Ishikawa (cell line): ENCODE results near the gene MTMR4.

Source experiments
- CEBPB ChIP-seq: IDR thresholded peaks from 2 replicates; pipeline ENCODE4 v1.6.1; 2012
- CREB1 ChIP-seq: IDR thresholded peaks from 2 replicates; pipeline ENCODE4 v1.6.1; 2012; ENCODE audit warnings: low read depth
- EGR1 ChIP-seq: IDR thresholded peaks from 2 replicates; pipeline ENCODE4 v1.6.1; 2012
- EP300 ChIP-seq: IDR thresholded peaks from 2 replicates; pipeline ENCODE4 v1.6.1; 2012; ENCODE audit warnings: borderline replicate concordance
- FOXM1 ChIP-seq: IDR thresholded peaks from 2 replicates; pipeline ENCODE4 v1.6.1; 2012; ENCODE audit warnings: low read depth, borderline replicate concordance
- NFIC ChIP-seq: IDR thresholded peaks from 2 replicates; pipeline ENCODE4 v1.6.1; 2012
- RAD21 ChIP-seq: IDR thresholded peaks from 2 replicates; pipeline ENCODE4 v1.6.1; 2012; ENCODE audit warnings: low read depth
- TAF1 ChIP-seq: IDR thresholded peaks from 2 replicates; pipeline ENCODE4 v1.6.1; 2012; ENCODE audit warnings: low read depth, mild to moderate bottlenecking
- TCF12 ChIP-seq: IDR thresholded peaks from 2 replicates; pipeline ENCODE4 v1.6.1; 2012; ENCODE audit warnings: low read depth
- TEAD4 ChIP-seq: IDR thresholded peaks from 2 replicates; pipeline ENCODE4 v1.6.1; 2012
- YY1 ChIP-seq: IDR thresholded peaks from 2 replicates; pipeline ENCODE4 v1.6.1; 2012; ENCODE audit warnings: low read depth
- ZBTB7A ChIP-seq: IDR thresholded peaks from 2 replicates; pipeline ENCODE4 v1.6.1; 2012; ENCODE audit warnings: low read depth
- TF ChIP-seq, protein P1 (sequence below): IDR thresholded peaks from 2 replicates; pipeline ENCODE4 v1.6.1; 2012
- TF ChIP-seq, protein P2 (sequence below): IDR thresholded peaks from 2 replicates; pipeline ENCODE4 v1.6.1; 2012
- TF ChIP-seq, protein P3 (sequence below): IDR thresholded peaks from 2 replicates; pipeline ENCODE4 v1.6.1; 2012; ENCODE audit warnings: low read depth, mild to moderate bottlenecking

Gene MTMR4

DNA sequence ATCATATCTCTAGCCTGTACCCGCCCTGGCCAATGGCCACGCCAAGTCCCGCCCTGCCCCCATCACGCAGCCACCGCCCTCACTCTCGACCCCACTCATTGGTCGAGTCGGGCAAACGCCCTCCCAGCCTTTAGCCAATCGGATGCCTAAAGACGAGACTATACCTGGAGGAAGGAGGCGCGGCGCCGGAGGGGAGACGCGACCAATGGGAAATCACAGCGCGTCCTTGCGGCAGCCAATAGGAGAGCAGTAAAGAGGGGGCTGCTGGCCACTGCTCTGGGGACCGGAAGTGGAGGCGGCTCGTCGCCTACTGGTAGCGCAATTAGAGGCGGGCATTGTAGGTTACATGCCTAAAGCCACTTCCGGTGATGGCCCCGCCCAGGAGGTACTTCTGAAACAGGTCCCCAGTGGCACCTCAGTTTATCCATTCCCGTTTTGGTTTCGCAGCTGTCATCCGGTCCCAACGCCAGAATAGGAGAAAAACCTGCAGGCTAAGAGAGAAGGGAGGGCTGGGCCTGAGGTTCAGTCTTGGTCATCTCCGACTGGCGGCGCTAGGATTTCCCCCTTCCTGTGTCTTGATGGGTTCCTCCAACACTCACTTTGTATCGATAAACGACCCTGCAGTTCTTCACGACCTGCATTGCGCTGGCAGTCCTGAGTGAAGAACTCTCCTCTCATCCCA is 3.6 kb upstream of the MTMR4 start:
- 0 out of 2 replicates have a peak, but pooled peaks have one; percentile 12 for TF ChIP-seq TEAD4
- no peak; the same call in 1 of the 2 replicates for TF ChIP-seq TCF12
- TF ChIP-seq CREB1, result peak; percentile 79
- TF ChIP-seq YY1, result peak; percentile 53
- peak; percentile 78 for TF ChIP-seq EGR1

DNA sequence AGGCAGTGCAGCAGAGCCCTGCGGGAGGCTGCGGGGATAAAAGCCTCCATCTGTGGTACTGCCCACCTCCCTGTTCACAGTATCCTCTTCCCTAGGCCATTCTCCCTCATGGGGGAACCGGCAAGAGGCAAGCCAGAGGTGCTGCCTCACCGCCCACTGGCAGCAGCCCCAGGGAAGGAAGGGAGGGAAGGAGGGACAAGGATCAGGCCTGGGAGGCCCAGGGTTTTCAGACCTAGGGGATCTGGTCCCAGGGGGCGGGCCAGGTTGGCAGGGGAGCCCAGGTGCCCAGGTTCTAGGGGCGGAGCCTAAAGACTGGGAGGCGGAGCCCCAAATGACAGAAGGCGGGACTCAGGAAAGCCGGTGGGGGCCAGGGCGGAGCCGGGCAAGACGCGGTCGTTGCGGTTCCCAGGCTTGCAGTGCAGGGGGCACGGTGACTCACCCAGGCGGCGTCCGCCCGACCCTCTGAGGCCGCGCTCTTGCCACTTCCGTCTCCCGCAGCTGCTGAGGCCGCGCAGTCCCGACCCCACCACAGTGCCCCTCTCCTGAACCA is 3.0 kb upstream of the MTMR4 start:
- TF ChIP-seq ZBTB7A (0 out of 2 replicates have a peak, but pooled peaks have one; percentile 50), NFIC (peak; percentile 35; the same call in 1 of the 2 replicates), TAF1 (no peak), TEAD4 (0 out of 2 replicates have a peak, but pooled peaks have one; percentile 18), EP300 (0 out of 2 replicates have a peak, but pooled peaks have one; percentile 24), TCF12 (peak; percentile 65; the same call in 1 of the 2 replicates), RAD21 (no peak)
- TF ChIP-seq, protein P1, sequence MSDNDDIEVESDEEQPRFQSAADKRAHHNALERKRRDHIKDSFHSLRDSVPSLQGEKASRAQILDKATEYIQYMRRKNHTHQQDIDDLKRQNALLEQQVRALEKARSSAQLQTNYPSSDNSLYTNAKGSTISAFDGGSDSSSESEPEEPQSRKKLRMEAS, result peak; percentile 13

DNA sequence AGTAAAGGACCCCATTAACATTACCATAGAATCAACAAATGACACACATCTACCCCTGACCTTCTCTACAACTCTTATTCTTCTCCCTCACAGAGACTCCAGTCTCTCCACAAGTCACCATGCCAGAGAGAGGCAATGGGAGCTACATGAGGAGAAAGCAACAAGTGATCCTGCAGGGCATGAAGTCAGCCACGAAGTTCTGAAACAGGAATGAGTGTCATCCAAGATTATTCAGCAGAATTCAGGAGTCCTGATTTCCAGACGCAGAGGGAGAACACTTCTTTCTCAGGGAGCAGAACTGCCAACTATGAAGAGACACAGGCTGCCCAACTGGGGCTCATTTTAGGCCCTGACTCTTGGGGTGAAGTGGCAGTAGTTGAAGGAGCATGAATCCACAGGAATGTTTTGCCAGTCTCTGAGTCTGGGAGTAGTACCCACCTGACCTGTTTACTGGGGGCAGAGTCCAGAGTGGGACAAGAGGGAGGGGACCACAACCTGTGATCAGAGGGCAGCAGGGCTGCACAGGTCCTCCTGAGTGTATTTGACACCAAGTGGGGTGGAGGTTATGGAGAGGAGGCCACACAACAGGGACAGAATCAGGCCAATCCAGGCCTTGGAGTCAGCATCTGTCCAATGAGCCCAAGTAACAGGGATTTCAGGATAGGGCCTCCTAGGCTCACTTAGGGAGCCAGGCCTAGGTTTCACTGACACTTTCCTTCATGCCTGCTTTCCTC is 2.4 kb upstream of the MTMR4 start:
- TF ChIP-seq, protein P1, result no peak
- TF ChIP-seq, protein P2, sequence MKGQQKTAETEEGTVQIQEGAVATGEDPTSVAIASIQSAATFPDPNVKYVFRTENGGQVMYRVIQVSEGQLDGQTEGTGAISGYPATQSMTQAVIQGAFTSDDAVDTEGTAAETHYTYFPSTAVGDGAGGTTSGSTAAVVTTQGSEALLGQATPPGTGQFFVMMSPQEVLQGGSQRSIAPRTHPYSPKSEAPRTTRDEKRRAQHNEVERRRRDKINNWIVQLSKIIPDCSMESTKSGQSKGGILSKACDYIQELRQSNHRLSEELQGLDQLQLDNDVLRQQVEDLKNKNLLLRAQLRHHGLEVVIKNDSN, result no peak
- TF ChIP-seq EP300 (no peak), EGR1 (no peak), CREB1 (no peak), RAD21 (no peak), CEBPB (no peak), ZBTB7A (no peak), NFIC (no peak), YY1 (no peak), TEAD4 (no peak), TCF12 (no peak), TAF1 (no peak)
- TF ChIP-seq, protein P3, sequence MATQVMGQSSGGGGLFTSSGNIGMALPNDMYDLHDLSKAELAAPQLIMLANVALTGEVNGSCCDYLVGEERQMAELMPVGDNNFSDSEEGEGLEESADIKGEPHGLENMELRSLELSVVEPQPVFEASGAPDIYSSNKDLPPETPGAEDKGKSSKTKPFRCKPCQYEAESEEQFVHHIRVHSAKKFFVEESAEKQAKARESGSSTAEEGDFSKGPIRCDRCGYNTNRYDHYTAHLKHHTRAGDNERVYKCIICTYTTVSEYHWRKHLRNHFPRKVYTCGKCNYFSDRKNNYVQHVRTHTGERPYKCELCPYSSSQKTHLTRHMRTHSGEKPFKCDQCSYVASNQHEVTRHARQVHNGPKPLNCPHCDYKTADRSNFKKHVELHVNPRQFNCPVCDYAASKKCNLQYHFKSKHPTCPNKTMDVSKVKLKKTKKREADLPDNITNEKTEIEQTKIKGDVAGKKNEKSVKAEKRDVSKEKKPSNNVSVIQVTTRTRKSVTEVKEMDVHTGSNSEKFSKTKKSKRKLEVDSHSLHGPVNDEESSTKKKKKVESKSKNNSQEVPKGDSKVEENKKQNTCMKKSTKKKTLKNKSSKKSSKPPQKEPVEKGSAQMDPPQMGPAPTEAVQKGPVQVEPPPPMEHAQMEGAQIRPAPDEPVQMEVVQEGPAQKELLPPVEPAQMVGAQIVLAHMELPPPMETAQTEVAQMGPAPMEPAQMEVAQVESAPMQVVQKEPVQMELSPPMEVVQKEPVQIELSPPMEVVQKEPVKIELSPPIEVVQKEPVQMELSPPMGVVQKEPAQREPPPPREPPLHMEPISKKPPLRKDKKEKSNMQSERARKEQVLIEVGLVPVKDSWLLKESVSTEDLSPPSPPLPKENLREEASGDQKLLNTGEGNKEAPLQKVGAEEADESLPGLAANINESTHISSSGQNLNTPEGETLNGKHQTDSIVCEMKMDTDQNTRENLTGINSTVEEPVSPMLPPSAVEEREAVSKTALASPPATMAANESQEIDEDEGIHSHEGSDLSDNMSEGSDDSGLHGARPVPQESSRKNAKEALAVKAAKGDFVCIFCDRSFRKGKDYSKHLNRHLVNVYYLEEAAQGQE, result no peak

DNA sequence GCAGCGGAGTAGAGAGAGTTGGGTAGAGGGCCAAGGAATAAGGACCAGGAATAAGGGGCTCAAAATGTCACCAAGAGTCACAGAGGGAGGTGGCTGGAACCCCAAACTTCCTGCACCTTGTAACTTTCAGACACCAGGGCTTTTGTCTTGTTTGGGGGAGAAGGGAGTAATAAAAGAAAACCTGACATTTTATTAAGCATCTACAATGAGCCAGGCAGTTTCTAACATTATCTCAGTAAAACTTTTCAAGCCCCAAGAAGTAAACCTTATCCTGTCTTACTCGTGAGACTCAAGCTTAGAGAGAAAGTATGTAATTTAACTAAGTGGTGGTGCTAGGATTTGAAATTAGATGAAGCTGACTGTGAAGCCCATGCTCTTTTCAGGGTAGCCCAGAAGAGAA is 848 bp upstream of the MTMR4 start:
- TF ChIP-seq ZBTB7A, result no peak
- no peak for TF ChIP-seq YY1
- TF ChIP-seq TCF12, result no peak
- TF ChIP-seq FOXM1, result no peak
- no peak for TF ChIP-seq CREB1
- TF ChIP-seq, protein P2, result no peak

DNA sequence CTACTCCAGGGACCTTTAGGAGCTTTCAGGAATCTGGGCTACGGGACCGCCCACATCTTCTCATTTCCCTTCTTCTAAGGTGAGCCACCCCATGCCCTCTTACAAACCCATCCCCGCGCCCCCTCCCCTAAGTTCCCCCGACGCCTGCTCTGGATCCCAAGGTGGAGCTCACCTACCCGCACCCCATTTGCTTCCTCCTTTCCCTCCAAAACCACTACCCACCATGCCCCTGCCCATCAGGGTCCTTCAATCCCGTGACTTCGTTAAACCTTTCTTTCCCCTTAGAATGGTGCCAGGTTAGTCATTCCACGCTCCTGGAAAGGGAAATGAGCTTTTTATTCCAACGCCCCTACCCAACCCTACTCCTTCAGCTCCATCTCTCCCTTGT is 326 bp upstream of the MTMR4 start:
- no peak for TF ChIP-seq TEAD4
- TF ChIP-seq RAD21, result no peak
- TF ChIP-seq ZBTB7A, result no peak
- no peak for TF ChIP-seq CEBPB
- TF ChIP-seq, protein P3, result no peak
- TF ChIP-seq EGR1, result no peak
- no peak for TF ChIP-seq NFIC
- no peak for TF ChIP-seq FOXM1
- TF ChIP-seq YY1, result no peak
- no peak for TF ChIP-seq TAF1
- TF ChIP-seq, protein P2, result no peak
- TF ChIP-seq TCF12, result no peak
- no peak for TF ChIP-seq EP300
